SW 1271 (cell line): ENCODE measurements around the gene USP15.

Experiments used
- DNase-seq, 2 experiments: peaks; one replicate each; lab custom pipeline; 2025; lab: John Stamatoyannopoulos, UW

The USP15 gene

GRCh38 chr12:62259993-62260732, at the start of gene USP15:
Gene USP15 (plus strand): TSS chr12:62260404. CDS start chr12:62260415, 11 bp downstream.
- peak; percentile 88 to 95 for DNase-seq

- peak in 1 of 2 experiments; percentile 31 for DNase-seq
These were observed 49.8 kb upstream of the USP15 start for GRCh38 chr12:62210422-62210821.

GRCh38 chr12:62211510-62211909, 48.7 kb upstream of the USP15 start:
- DNase-seq, result no peak

GRCh38 chr12:62214846-62215245, 45.4 kb upstream of the USP15 start:
- DNase-seq, result no peak

- no peak for DNase-seq
These were observed 44.7 kb upstream of the USP15 start for GRCh38 chr12:62215506-62215905.

- DNase-seq, result no peak
These were observed 42.6 kb upstream of the USP15 start for GRCh38 chr12:62217466-62218194.

- no peak for DNase-seq
These were observed 39.1 kb upstream of the USP15 start for GRCh38 chr12:62221107-62221506.

GRCh38 chr12:62224601-62225000, 35.6 kb upstream of the USP15 start:
- DNase-seq, result no peak

GRCh38 chr12:62227091-62227490, 33.1 kb upstream of the USP15 start:
- no peak for DNase-seq

- DNase-seq, result no peak
These were observed 29.6 kb upstream of the USP15 start for GRCh38 chr12:62230652-62231051.

- DNase-seq, result no peak
These were observed 28.0 kb upstream of the USP15 start for GRCh38 chr12:62232143-62232729.

- no peak for DNase-seq
These were observed 26.4 kb upstream of the USP15 start for GRCh38 chr12:62233805-62234204.

- DNase-seq, result no peak
These were observed 20.6 kb upstream of the USP15 start for GRCh38 chr12:62239571-62239970.

- DNase-seq, result no peak
These were observed 12.7 kb upstream of the USP15 start for GRCh38 chr12:62247281-62248045.

GRCh38 chr12:62248873-62249272, 11.3 kb upstream of the USP15 start:
- DNase-seq, result no peak

- no peak for DNase-seq
These were observed 10.8 kb upstream of the USP15 start for GRCh38 chr12:62249419-62249818.

GRCh38 chr12:62250671-62251608, 9.3 kb upstream of the USP15 start:
- no peak for DNase-seq

- DNase-seq, result no peak
These were observed 8.6 kb upstream of the USP15 start for GRCh38 chr12:62251609-62251958.

- DNase-seq, result no peak
These were observed 7.6 kb upstream of the USP15 start for GRCh38 chr12:62252576-62252975.

- DNase-seq, result no peak
These were observed 5.2 kb upstream of the USP15 start for GRCh38 chr12:62254967-62255366.

- no peak for DNase-seq
These were observed 3.7 kb upstream of the USP15 start for GRCh38 chr12:62256408-62257096.
